ENCODE data around the gene TSC22D4. TPM values are rescaled to one million over a fixed set of nuclear protein-coding genes. Genes with fewer than 3 reads are reported as not detected.
A peak's percentile ranks its signal among the peaks of the same experiment; 100 is the strongest.

TSC22D4 gene
- total and polyA plus RNA-seq, 2 experiments from 2014 or later, result 14.6 to 24.9 TPM

GRCh38 chr7:100509231-100509630 is 30.2 kb upstream of the TSC22D4 start:
- H3K4me3 Mint-ChIP-seq, result no peak overlapping the region
- DNase-seq (ENCODE audit: low spot score) (no peak), ATAC-seq (no peak)
- Histone ChIP-seq H3K79me2 (replicated peaks; ENCODE audit: insufficient read depth) (no peaks in the 10 kb centered on the region), H3K27me3 (ENCODE audit: insufficient read depth) (no peaks in the 10 kb centered on the region), H3F3A (replicated peaks; ENCODE audit: low read depth) (no peaks in the 10 kb centered on the region), H3K4me2 (no peak overlapping the region), H3K27ac (ENCODE audit: low read depth) (no peak overlapping the region), H3K4me1 (ENCODE audit: insufficient read depth) (no peaks in the 10 kb centered on the region), H2AFZ (peak overlapping the region; percentile 63; the same call in 1 of the 2 replicates), H4K20me1 (replicated peaks; ENCODE audit: insufficient read depth) (no peaks in the 10 kb centered on the region), H3K36me3 (ENCODE audit: insufficient read depth) (no peaks in the 10 kb centered on the region), H3K4me3 (no peak overlapping the region), H3K9me2 (ENCODE audit: insufficient read depth) (no peaks in the 10 kb centered on the region)
- no peak overlapping the region for H3K27ac Mint-ChIP-seq
- H3K9me3 Mint-ChIP-seq, result no peaks in the 10 kb centered on the region
- H3K27me3 Mint-ChIP-seq (ENCODE audit: insufficient read depth, low read depth, poor library complexity), result no peaks in the 10 kb centered on the region
- H3K4me1 Mint-ChIP-seq, result no peaks in the 10 kb centered on the region
- H3K36me3 Mint-ChIP-seq (ENCODE audit: low read depth), result no peaks in the 10 kb centered on the region
- TF ChIP-seq NANOG (IDR thresholded peaks at IDR 0.05; ENCODE audit: borderline replicate concordance) (no peak), ZNF331 (CRISPR knock-in tag; IDR thresholded peaks at IDR 0.05; ENCODE audit: low read depth) (no peak), STAT1 (IDR thresholded peaks at IDR 0.05; ENCODE audit: unreplicated experiment) (no peak), CREB1 (CRISPR knock-in tag; IDR thresholded peaks at IDR 0.05; ENCODE audit: low read depth) (no peak), ZNF114 (CRISPR knock-in tag; IDR thresholded peaks at IDR 0.05) (no peak), CTCF (conservative IDR thresholded peaks at IDR 0.05; ENCODE audit: low read depth in 2 of 2) (no peak), JUNB (IDR thresholded peaks at IDR 0.05; ENCODE audit: unreplicated experiment) (no peak), EZH2phosphoT487 (IDR thresholded peaks at IDR 0.05; ENCODE audit: unreplicated experiment) (no peak), EZH2 (IDR thresholded peaks at IDR 0.05; ENCODE audit: low read depth, unreplicated experiment) (no peak), POLR2AphosphoS5 (IDR thresholded peaks at IDR 0.05; ENCODE audit: low read depth) (no peak), ETS1 (IDR thresholded peaks at IDR 0.05) (no peak), ZNF462 (CRISPR knock-in tag; IDR thresholded peaks at IDR 0.05) (no peak), REST (IDR thresholded peaks at IDR 0.05; ENCODE audit: unreplicated experiment) (no peak)
